Stimulated activated CD4-positive, alpha-beta T cell treated with anti-CD3 and anti-CD28 coated beads, Interleukin-4, amount 100 ng/mL, for 1 hour (primary cell): ENCODE data around the gene PPP6R1.
"Not testable (repeated sequence)": the region's sequence is repeated elsewhere in the genome, so short reads cannot be mapped to it uniquely, and the experiment has no call there.

Experiments
- DNase-seq: peaks from one replicate; pipeline ENCODE4 v3.0.0-alpha.2; 2020

Gene PPP6R1

GRCh38 chr19:55241935-55242464, 16.8 kb downstream of the PPP6R1 start:
- no peak for DNase-seq

GRCh38 chr19:55241143-55241934, 17.5 kb downstream of the PPP6R1 start:
- DNase-seq: no peak

GRCh38 chr19:55240713-55241020, 18.1 kb downstream of the PPP6R1 start:
- no peak for DNase-seq

GRCh38 chr19:55239004-55239403, 19.8 kb downstream of the PPP6R1 start:
- no peak for DNase-seq

GRCh38 chr19:55238030-55238429, 20.8 kb downstream of the PPP6R1 start:
- DNase-seq: no peak

GRCh38 chr19:55232986-55233385, 25.8 kb downstream of the PPP6R1 start:
- no peak for DNase-seq

GRCh38 chr19:55232286-55232602, 26.6 kb downstream of the PPP6R1 start:
- no peak for DNase-seq

- DNase-seq: no peak
These were observed 27.2 kb downstream of the PPP6R1 start for GRCh38 chr19:55231391-55232285.

GRCh38 chr19:55230780-55231179, 28.0 kb downstream of the PPP6R1 start:
- no peak for DNase-seq

GRCh38 chr19:55230329-55230728, 28.5 kb downstream of the PPP6R1 start:
- no peak for DNase-seq

GRCh38 chr19:55229789-55230182, 29.0 kb downstream of the PPP6R1 start:
- no peak for DNase-seq

GRCh38 chr19:55229145-55229788, 29.6 kb downstream of the PPP6R1 start:
- DNase-seq: no peak

GRCh38 chr19:55228403-55229031, 30.3 kb downstream of the PPP6R1 start, which contains the start of gene TMEM86B:
TSS of gene TMEM86B (minus strand) at chr19:55228763. CDS start at chr19:55228741, 22 bp downstream.
- no peak for DNase-seq

GRCh38 chr19:55228015-55228391, 30.8 kb downstream of the PPP6R1 start:
- no peak for DNase-seq

GRCh38 chr19:55227241-55228014, 31.4 kb downstream of the PPP6R1 start:
- DNase-seq: no peak

- no peak for DNase-seq
These were observed 32.0 kb downstream of the PPP6R1 start for GRCh38 chr19:55226788-55227187.

- DNase-seq: no peak
These were observed 32.5 kb downstream of the PPP6R1 start for GRCh38 chr19:55226273-55226672.

- no peak for DNase-seq
These were observed 33.3 kb downstream of the PPP6R1 start for GRCh38 chr19:55225415-55225958.

GRCh38 chr19:55224679-55225414, 34.0 kb downstream of the PPP6R1 start:
- not testable (repeated sequence) for DNase-seq

- no peak for DNase-seq
These were observed 34.7 kb downstream of the PPP6R1 start for GRCh38 chr19:55224038-55224665.
